Activated T-cell treated with anti-CD3 and anti-CD28 coated beads for 4 hours (primary cell): ENCODE results near the gene OGN.

Experiments
- DNase-seq: peaks from one replicate; pipeline ENCODE4 v3.0.0-alpha.2; 2020

The OGN gene

DNA sequence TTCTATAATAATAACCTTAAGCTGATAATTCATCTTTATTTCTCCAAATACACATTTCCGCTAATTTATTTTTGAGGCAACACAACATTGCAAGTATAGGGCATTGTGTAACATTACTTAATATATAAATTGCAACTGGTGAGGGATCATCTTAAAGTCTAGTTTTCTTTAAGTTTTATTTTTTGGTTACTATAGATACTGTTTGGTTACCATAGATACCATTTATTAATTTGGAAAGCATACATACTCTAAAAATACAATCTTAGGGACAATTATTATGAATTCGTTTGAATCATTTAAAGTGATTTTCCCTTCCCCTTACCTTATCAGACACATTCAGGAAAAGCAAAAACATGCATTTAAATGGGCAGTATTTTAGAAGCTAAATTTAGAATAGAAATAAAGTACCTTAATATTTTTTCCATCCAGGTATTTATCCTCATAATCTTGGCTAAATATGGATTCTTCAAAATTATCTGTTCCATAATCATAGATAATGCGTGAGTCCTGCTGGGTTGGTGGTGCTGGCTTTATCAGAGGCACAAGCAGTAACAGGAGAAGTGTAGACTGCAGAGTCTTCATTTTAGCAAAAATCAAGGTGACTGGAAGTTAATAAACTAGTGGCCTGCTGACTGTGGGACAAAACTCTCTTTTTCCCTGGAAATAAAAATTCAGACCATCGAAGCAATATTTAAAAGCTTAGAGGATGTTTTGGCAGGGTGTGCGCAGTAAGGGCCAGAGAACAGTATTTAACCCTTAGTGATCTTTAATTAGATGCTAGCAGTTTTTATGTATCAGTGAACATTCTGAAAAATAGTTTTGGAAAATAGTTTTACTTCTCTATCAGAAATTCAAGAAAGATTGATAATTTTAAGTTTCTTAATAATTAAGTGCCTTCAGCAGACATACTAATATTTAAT, 1.3 kb downstream of the OGN start:
- DNase-seq = no peak

DNA sequence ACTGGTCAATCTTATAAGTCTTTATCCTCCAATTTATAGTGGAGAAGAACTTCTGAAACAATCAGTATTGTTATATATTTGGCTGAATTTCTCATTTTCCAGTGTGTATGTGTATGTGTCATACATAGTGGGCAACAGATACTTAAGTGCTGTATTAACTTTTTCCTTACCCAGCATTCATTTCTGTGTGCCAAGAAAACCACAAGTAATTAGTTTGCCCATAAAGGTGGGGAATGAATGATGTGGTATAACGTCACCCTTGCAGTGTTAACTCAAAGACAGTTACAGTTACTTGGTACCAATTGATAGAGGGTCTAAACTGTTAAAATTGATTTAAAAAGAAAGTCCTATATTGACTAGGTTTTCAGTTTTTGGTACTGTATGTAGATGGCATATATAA, 2.0 kb downstream of the OGN start:
- DNase-seq = no peak

DNA sequence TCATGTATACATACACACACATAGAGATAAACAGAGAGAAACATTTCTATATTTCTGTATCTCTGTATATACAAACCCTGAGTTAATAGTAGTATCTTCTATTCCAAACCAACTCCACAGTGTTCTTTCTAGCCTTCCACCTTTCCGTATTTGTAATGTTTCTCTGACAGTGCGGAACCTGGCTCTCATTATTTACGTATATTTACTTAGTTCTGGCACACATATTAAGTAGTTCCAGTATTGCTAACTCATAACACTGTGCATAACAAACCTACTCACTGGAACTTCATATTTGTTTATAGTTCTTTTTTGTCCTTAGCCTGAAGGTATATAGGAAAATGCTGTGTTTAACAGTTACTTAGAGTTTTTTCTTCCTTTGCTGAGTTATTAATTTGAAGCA, 6.5 kb downstream of the OGN start:
- no peak for DNase-seq

DNA sequence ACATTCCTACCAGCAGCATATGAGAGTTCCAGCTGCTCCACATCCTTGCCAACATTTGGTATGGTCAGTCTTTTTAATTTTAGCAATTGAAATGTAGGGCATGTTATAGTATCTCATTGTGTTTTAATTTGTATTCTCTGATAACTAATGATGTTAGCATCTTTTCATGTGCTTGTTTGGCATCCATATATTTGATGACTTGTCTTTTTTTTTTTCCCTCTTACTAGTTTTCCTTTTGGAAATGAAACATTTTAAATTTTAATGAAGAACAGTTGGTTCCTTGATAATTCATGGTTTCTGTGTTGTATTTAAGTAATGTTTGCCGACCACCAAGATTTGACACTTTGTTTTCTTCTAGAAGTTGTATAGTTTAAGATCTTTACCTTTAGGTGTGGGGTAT, 8.8 kb downstream of the OGN start:
- DNase-seq = no peak

- DNase-seq = no peak
These were observed 10.7 kb downstream of the OGN start for GRCh38 chr9:92393686-92394085.

- DNase-seq = no peak
These were observed 11.7 kb downstream of the OGN start for GRCh38 chr9:92392690-92393089.

GRCh38 chr9:92385953-92386352, 18.4 kb downstream of the OGN start:
- DNase-seq = no peak

DNA sequence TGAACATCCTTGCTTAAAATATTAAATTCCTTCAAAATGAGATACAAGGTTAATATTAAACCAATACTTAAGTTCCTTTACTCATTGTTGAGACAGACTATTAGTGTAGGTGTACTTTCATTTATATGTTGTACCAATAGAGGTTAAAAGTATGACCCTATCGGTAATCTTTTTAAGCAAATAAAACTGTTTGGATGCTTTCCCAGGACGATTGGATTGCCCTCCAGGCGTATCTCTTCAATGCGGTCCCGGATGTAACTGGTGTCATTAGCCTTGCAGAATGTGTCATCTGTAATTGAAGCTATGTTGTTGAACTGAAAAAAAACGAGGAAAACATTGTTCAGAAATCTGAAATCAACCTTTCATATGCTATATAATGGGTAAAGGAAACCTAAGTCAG, 18.9 kb downstream of the OGN start:
- DNase-seq = no peak

- DNase-seq = no peak
These were observed 19.4 kb downstream of the OGN start for GRCh38 chr9:92385001-92385400.

DNA sequence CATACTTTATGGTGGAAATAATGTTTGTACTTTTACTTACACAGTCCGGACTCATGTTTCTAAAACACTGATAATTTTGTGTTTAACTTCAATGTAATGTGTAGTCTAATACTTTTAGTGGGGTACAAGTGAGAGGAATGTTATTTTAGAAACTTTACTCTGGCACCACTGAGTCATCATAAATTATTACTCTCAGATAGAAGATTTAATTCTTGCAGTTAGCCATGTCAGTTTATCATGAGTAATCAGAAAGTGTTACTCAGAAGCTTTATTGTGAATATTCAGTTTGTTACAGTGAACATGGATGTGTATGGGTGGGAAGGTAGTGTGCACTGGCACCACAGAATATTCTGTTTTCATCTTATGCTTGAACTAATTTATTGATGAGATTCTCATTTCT, 20.0 kb downstream of the OGN start:
- no peak for DNase-seq

DNA sequence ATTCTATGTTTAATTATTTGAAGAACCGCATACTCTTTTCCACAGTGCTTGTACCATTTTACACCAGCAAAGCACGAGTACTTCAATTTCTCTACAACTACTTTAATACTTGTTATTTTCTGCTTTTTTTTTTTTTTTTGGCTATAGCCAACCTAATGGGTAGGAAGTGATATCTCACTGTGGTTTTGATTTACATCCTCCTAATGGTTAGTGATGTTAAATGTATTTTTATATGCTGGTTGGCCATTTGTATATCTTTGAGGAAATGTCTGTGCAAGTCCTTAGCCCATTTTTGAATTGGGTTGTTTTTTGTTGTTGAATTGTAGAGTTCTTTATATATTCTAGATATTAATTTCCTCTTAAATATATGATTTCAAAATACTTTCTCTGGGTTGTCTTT, 22.6 kb downstream of the OGN start:
- DNase-seq = no peak

DNA sequence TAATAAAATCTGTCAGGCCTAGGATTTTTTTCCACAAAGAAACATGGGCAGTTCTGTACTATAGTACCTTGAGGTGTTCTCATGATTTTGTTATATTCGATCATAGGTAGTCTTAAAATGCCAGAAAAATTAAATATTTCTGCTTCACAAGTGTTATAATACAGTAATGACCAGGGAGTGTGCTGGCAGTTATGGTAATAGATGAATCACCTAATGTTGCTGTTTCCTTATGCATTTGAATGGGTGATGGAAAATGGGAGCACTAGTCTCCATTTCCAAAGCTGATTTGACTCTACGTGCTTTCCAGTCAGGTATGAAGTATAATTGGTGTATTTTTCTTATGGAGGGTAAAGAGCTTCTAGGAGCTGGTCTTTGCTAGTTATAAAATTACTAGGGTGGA, 23.8 kb downstream of the OGN start:
- DNase-seq = no peak

- DNase-seq = no peak
These were observed 25.4 kb downstream of the OGN start for GRCh38 chr9:92378865-92379560.

- no peak for DNase-seq
These were observed 26.5 kb downstream of the OGN start for GRCh38 chr9:92377876-92378275.

- DNase-seq = no peak
These were observed 31.2 kb downstream of the OGN start for GRCh38 chr9:92373167-92373566.

- no peak for DNase-seq
These were observed 35.3 kb downstream of the OGN start for GRCh38 chr9:92369075-92369474.

GRCh38 chr9:92360083-92360482, 44.3 kb downstream of the OGN start:
- DNase-seq = no peak

- no peak for DNase-seq
These were observed 44.9 kb downstream of the OGN start for GRCh38 chr9:92359394-92359995.

- no peak for DNase-seq
These were observed 51.3 kb downstream of the OGN start for GRCh38 chr9:92353051-92353450.

DNA sequence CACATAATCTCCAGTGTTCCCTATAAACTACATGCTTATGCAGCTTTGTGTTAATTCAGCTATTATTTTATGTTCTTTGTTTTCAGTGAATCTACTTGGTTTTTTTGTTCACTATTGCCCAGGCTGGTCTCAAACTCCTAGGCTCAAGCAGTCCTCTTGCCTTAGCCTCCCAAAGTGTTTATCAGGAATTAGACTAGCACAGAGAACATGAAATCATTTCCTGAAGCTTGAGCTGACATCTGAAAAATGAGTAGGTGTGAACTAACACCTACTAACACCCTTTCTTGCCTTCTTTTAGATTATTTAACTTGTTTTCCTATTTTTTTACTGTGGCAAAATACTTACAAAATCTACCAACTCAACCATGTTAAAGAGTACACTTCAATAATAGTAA, 53.6 kb downstream of the OGN start:
- DNase-seq = no peak

DNA sequence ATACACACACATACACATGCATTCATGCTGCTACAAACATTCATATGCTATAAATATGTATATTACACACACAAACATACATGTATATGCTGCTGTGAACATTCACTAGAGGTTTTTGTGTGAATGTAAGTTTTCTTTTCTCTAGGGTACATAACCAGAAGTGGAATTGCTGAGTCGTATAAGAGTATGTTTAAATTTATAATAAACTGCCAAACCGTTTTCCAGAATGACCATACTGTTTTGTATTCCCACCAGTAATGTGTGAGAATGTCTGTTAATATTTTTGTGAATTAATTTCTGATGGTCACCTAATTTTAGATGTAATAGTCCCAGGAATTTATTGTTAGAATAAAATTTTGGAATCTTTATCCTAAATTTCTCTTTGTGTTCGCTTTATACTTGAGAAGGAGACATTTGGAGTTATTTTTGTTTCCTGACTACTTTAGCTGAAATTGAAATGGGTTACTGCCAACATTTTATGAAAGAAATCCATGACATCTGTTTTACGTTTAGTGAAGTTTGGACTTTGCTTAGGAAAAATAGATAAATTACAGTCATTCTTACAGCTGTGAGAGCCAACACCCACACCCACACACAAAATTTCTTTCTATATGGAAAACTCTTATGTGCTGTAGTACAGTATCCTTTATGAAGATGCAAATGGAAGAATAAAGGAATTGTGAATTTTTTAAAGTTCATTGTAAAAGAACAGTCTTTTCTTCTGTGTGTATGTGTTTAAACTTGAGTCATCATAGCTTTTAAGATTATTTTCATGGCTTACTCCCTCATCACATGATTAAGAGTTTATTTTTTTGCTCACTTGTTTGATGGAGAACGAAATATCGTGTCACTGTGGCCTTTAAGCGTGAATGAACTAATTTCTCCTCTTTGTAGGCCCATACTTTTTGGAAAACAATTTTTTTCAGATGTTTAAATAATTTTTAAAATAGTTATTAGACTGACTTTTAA, 54.3 kb downstream of the OGN start:
- DNase-seq = no peak

GRCh38 chr9:92345582-92345981, 58.8 kb downstream of the OGN start:
- DNase-seq = no peak
